Transverse colon (tissue), 4 donors: ENCODE results near the gene TMC6.

Experiments used
- CTCF ChIP-seq, 5 experiments: fragments of 200-600 bp in 3 of 5; fragments of 450-650 bp in 2 of 5; sonication (generic) in 3 of 5; IDR thresholded peaks; 1 replicate in 2 of 5; 2 replicates in 3 of 5; pipeline ENCODE4 v1.5.1; 2016 to 2017; ENCODE audit warnings: antibody characterized with exemption in 5 of 5, inconsistent platforms in 3 of 5, mild to moderate bottlenecking in 2 of 5, moderate library complexity in 1 of 5
- POLR2AphosphoS5 ChIP-seq, 3 donors: sonication (generic); formaldehyde crosslinking; IDR thresholded peaks; one replicate each; pipeline ENCODE4 v1.6.1; 2016; ENCODE audit warnings: antibody characterized with exemption in 3 of 3

DNA sequence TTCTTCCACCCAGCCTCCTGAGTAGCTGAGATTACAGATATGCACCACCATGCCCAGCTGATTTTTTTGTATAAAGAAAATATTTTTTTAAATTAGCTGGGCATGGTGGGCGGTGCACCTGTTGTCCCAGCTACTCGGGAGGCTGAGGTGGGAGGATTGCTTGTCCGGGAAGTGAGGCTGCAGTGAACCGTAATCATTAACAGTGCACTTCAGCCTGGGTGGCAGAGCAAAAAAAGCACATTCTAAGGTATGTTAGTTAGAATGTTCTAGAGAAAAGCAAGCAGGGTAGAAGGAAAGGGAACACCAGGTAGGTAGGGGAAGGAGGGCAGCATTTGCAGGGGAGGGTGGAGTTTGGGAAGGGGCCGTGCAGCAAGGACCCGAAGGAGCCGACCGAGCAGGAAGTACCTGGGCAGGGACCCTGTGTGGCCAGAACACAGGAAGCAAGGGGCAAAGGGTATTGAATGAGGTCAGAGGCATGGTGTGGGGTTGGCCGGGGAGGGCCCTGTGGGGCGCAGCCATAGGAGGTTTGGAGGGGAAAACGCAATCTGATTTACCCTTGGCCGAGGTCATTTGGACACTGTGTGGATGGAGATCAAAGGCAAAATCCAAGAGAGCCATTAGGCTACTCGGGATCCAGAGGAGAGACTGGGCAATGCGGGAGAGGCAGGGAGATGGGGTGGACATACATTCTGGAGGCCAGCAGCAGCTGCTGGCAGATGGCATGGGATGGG, 19.9 kb upstream of the TMC6 start:
- no peak for TF ChIP-seq CTCF (IDR thresholded peaks at IDR 0.05)
- no peak for TF ChIP-seq POLR2AphosphoS5 (IDR thresholded peaks at IDR 0.05)
